ENCODE data around the gene EZR. TPM values are rescaled to one million over a fixed set of nuclear protein-coding genes. Genes with fewer than 3 reads are reported as not detected.

The EZR gene
- total and polyA plus RNA-seq, 11 donors = 114 to 541 (median 161) TPM

DNA sequence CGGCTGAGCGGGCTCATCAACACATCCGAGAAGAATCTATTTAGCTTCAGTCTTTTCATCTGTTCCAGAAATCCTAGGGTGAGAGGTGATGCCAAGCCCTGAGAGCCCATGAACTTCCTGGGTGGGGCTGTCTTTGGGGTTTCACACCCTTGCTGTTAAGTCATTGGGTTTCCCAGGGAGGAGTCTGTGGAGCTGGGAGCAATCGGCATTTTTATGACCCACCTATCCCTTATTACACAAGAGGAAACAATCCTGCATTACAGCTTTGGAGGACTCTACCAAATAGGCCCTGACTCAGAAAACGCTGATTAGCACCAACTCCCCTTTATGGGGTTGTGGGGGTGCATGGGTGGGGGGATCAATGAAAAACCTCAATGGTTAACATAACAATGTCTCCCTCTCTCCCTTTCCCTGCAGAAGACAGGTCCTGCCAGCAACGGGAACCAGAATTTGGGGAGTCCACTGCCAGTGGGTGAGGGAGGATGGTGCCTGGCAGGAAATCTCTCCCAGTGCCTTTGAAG, 46.3 kb downstream of the EZR start:
- Histone ChIP-seq H3K9me3 (no peaks in the 10 kb centered on the region), H3K27ac (peak overlapping the region in 3 of 12 donors; percentile 1 to 35 (median 4)), H3K4me1 (peaks cover 0 to 59% (median 33%) of the 10 kb centered on the region in 12 donors), H3K27me3 (no peaks in the 10 kb centered on the region), H3K4me3 (no peak overlapping the region), H3K36me3 (peaks cover 0 to 98% (median 94%) of the 10 kb centered on the region in 9 donors)
- peak in 2 of 4 donors; percentile 2 to 3 for ATAC-seq
- intact Hi-C loops (cut with DNase I) = loop anchor here in 1 of 10 donors (5.0 kb wide), 1 partner anchor 66 kb away; no protein-coding TSS in a partner anchor
- WGBS, 4 donors = 79 to 83% (median 80%) methylated on average over 5 to 6 of the region's 6 CpGs
- no peak for TF ChIP-seq POLR2A (IDR thresholded peaks at IDR 0.05)
- TF ChIP-seq, protein P1, sequence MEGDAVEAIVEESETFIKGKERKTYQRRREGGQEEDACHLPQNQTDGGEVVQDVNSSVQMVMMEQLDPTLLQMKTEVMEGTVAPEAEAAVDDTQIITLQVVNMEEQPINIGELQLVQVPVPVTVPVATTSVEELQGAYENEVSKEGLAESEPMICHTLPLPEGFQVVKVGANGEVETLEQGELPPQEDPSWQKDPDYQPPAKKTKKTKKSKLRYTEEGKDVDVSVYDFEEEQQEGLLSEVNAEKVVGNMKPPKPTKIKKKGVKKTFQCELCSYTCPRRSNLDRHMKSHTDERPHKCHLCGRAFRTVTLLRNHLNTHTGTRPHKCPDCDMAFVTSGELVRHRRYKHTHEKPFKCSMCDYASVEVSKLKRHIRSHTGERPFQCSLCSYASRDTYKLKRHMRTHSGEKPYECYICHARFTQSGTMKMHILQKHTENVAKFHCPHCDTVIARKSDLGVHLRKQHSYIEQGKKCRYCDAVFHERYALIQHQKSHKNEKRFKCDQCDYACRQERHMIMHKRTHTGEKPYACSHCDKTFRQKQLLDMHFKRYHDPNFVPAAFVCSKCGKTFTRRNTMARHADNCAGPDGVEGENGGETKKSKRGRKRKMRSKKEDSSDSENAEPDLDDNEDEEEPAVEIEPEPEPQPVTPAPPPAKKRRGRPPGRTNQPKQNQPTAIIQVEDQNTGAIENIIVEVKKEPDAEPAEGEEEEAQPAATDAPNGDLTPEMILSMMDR (IDR thresholded peaks at IDR 0.05) = no peak
- DNase-seq = no peak

- 76 to 90% (median 85%) methylated on average over 6 to 11 of the region's 11 CpGs for WGBS, 4 donors
- H3K36me3 ChIP-seq = peaks cover 0 to 98% (median 94%) of the 10 kb centered on the region in 9 donors
- no peak for TF ChIP-seq POLR2A (IDR thresholded peaks at IDR 0.05)
- TF ChIP-seq, protein P1 (IDR thresholded peaks at IDR 0.05) = no peak
- intact Hi-C loops (cut with DNase I) = loop anchor here in 1 of 10 donors (5.0 kb wide), 1 partner anchor 65 kb away; no protein-coding TSS in a partner anchor
- ATAC-seq (no peak), DNase-seq (no peak)
- H3K4me3 ChIP-seq = no peak overlapping the region
- H3K27me3 ChIP-seq = no peaks in the 10 kb centered on the region
- H3K9me3 ChIP-seq = no peaks in the 10 kb centered on the region
- H3K27ac ChIP-seq = peak overlapping the region in 4 of 12 donors; percentile 35 to 73 (median 58)
- peaks cover 0 to 59% (median 30%) of the 10 kb centered on the region in 12 donors for H3K4me1 ChIP-seq
Observed at GRCh38 chr6:158772172-158772571, 47.0 kb downstream of the EZR start.

DNA sequence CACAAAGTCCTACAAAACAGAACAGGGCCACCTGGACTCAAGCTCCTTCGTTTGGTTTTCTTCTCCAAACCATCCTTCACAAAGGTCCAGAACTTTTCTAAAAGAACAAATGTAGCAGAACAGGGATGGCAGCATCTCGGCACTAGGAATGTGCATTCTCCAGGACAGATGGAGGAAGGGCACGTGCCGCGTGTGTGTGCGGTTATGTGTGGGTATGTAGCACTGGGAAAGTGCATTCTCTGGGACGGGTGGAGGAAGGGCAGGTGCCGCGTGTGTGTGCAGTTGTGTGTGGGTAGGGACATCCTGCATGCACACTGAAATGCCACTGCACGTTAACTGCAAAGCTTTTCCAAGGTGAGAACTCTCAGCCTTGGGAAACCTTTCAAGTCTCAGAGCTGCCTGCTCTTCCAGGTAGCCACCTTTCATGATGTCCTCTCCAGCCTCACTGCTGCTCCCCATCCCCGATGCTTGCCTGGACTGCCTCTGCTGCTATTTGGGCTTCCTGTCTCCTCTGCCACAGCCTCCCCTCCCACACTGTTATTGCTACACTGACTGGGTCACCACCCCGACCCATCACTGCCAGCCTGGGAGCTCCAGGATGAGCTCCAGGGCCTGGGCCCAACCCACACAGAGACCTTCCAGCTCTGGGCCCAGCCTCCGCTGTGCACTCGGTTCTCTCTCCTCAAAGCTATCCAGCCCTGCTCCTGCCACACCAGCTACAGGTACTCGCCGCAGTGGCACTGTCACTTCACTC, 47.6 kb downstream of the EZR start:
- Histone ChIP-seq H3K36me3 (peaks cover 0 to 98% (median 95%) of the 10 kb centered on the region in 9 donors), H3K4me3 (no peak overlapping the region), H3K4me1 (peaks cover 0 to 59% (median 30%) of the 10 kb centered on the region in 12 donors), H3K27me3 (no peaks in the 10 kb centered on the region), H3K27ac (peak overlapping the region in 8 of 12 donors; percentile 35 to 73 (median 58)), H3K9me3 (no peaks in the 10 kb centered on the region)
- no peak for DNase-seq
- ATAC-seq = no peak
- TF ChIP-seq, protein P1 (IDR thresholded peaks at IDR 0.05) = no peak
- TF ChIP-seq POLR2A (IDR thresholded peaks at IDR 0.05) = no peak
- WGBS, 4 donors = 82 to 90% (median 87%) methylated on average over 16 of the region's 16 CpGs
- intact Hi-C loops (cut with DNase I) = loop anchor here in 1 of 10 donors (5.0 kb wide), 1 partner anchor 64 kb away; no protein-coding TSS in a partner anchor
